Trophoblast cell (in vitro differentiated cells and primary cell): ENCODE measurements around the gene COX8C.

ENCODE experiments used
- DNase-seq, 2 donors: peaks; one replicate each; pipeline ENCODE4 v3.0.0-alpha.2; 2016
- H2AFZ ChIP-seq: 2 replicates; pipeline ENCODE4 v1.6.1; 2013; ENCODE audit warnings: low read length, moderate library complexity, mild to moderate bottlenecking; ENCODE audit not compliant: insufficient read depth, poor library complexity
- H2AK5ac ChIP-seq: 2 replicates; pipeline ENCODE4 v1.6.1; 2013; ENCODE audit warnings: mild to moderate bottlenecking, low read length
- H2BK120ac ChIP-seq: 2 replicates; pipeline ENCODE4 v1.6.1; 2013; ENCODE audit warnings: low read length, mild to moderate bottlenecking, moderate library complexity; ENCODE audit not compliant: insufficient read depth, poor library complexity
- H2BK12ac ChIP-seq: 2 replicates; pipeline ENCODE4 v1.6.1; 2013; ENCODE audit warnings: mild to moderate bottlenecking, low read length, moderate library complexity
- H2BK5ac ChIP-seq: 2 replicates; pipeline ENCODE4 v1.6.1; 2013; ENCODE audit warnings: low read length, low read depth, moderate library complexity, mild to moderate bottlenecking; ENCODE audit not compliant: poor library complexity
- H3K14ac ChIP-seq: 2 replicates; pipeline ENCODE4 v1.6.1; 2013; ENCODE audit warnings: mild to moderate bottlenecking, low read length
- H3K18ac ChIP-seq: 2 replicates; pipeline ENCODE4 v1.6.1; 2013; ENCODE audit warnings: mild to moderate bottlenecking, low read length
- H3K23ac ChIP-seq: 2 replicates; pipeline ENCODE4 v1.6.1; 2013; ENCODE audit warnings: low read length
- H3K27ac ChIP-seq: 2 replicates; pipeline ENCODE4 v1.5.1; 2013; ENCODE audit warnings: low read depth, mild to moderate bottlenecking, inconsistent platforms, low read length, moderate library complexity
- H3K27me3 ChIP-seq: 2 replicates; pipeline ENCODE4 v1.6.1; 2013; ENCODE audit warnings: inconsistent platforms, mild to moderate bottlenecking, low read length, moderate library complexity; ENCODE audit not compliant: insufficient read depth
- H3K36me3 ChIP-seq, 2 experiments: 1 replicate in 1 of 2; 2 replicates in 1 of 2; pipeline ENCODE4 v1.6.1; 2013; ENCODE audit warnings: low read length in 2 of 2, mild to moderate bottlenecking in 2 of 2, moderate library complexity in 1 of 2; ENCODE audit not compliant: insufficient read depth in 2 of 2, control insufficient read depth in 1 of 2
- H3K4ac ChIP-seq: 2 replicates; pipeline ENCODE4 v1.6.1; 2013; ENCODE audit warnings: low read depth, mild to moderate bottlenecking, low read length, moderate library complexity
- H3K4me1 ChIP-seq, 2 experiments: 1 replicate in 1 of 2; 2 replicates in 1 of 2; pipeline ENCODE4 v1.6.1; 2013; ENCODE audit warnings: low read length in 2 of 2, mild to moderate bottlenecking in 2 of 2, moderate library complexity in 1 of 2; ENCODE audit not compliant: insufficient read depth in 2 of 2, control insufficient read depth in 1 of 2
- H3K4me2 ChIP-seq: 2 replicates; pipeline ENCODE4 v1.6.1; 2013; ENCODE audit warnings: inconsistent platforms, mild to moderate bottlenecking, low read length, moderate library complexity
- H3K4me3 ChIP-seq: 2 replicates; pipeline ENCODE4 v1.5.1; 2013; ENCODE audit warnings: mild to moderate bottlenecking, low read depth, low read length, inconsistent platforms
- H3K79me1 ChIP-seq: one replicate; pipeline ENCODE4 v1.6.1; 2013; ENCODE audit warnings: low read length
- H3K79me2 ChIP-seq: 2 replicates; pipeline ENCODE4 v1.6.1; 2013; ENCODE audit warnings: low read length, mild to moderate bottlenecking; ENCODE audit not compliant: control insufficient read depth, insufficient read depth, poor library complexity
- H3K9ac ChIP-seq: 2 replicates; pipeline ENCODE4 v1.6.1; 2013; ENCODE audit warnings: mild to moderate bottlenecking, low read length
- H3K9me3 ChIP-seq: 2 replicates; pipeline ENCODE4 v1.6.1; 2013; ENCODE audit warnings: low read depth, mild to moderate bottlenecking, control low read depth, inconsistent platforms, low read length; ENCODE audit not compliant: insufficient read depth
- H4K12ac ChIP-seq: 2 replicates; pipeline ENCODE4 v1.6.1; 2013; ENCODE audit warnings: low read depth, mild to moderate bottlenecking, low read length, moderate library complexity
- H4K8ac ChIP-seq: 2 replicates; pipeline ENCODE4 v1.6.1; 2013; ENCODE audit warnings: low read depth, mild to moderate bottlenecking, low read length, moderate library complexity
- H4K91ac ChIP-seq: one replicate; pipeline ENCODE4 v1.6.1; 2013; ENCODE audit warnings: low read depth, mild to moderate bottlenecking, low read length, moderate library complexity
- WGBS: extraction: QIAGEN DNeasy Blood & Tissue Kit; methylation state at CpG from one replicate; pipeline ENCODE4 v1.1.7; 2013; ENCODE audit warnings: missing lambda C conversion rate; ENCODE audit not compliant: insufficient read length, insufficient coverage; ENCODE audit errors: extremely low coverage; 5-methylcytosine and 5-hydroxymethylcytosine counted together

Gene COX8C

GRCh38 chr14:93306812-93307211, 40.2 kb upstream of the COX8C start:
- Histone ChIP-seq H3K4ac (no peak overlapping the region), H2BK120ac (no peak overlapping the region), H3K79me1 (peaks cover 18% of the 10 kb centered on the region), H3K4me1 (peaks cover 13 to 28% of the 10 kb centered on the region in 2 experiments), H3K4me3 (no peak overlapping the region), H3K14ac (no peak overlapping the region), H4K8ac (no peak overlapping the region), H4K91ac (no peak overlapping the region), H3K9me3 (no peaks in the 10 kb centered on the region), H2BK5ac (no peak overlapping the region), H3K18ac (no peak overlapping the region), H2AK5ac (no peak overlapping the region), H3K79me2 (peaks cover 5% of the 10 kb centered on the region), H3K36me3 (no peaks in the 10 kb centered on the region), H3K9ac (no peak overlapping the region), H3K23ac (no peak overlapping the region), H3K27me3 (no peaks in the 10 kb centered on the region), H3K4me2 (no peak overlapping the region), H3K27ac (peak overlapping the region; percentile 12), H4K12ac (no peak overlapping the region), H2AFZ (no peak overlapping the region), H2BK12ac (no peak overlapping the region)
- DNase-seq, result no peak

GRCh38 chr14:93308686-93309345, 38.2 kb upstream of the COX8C start:
- Histone ChIP-seq H3K79me2 (peaks cover 6% of the 10 kb centered on the region), H3K23ac (no peak overlapping the region), H3K36me3 (peaks cover 0 to 2% of the 10 kb centered on the region in 2 experiments), H3K9me3 (no peaks in the 10 kb centered on the region), H3K14ac (no peak overlapping the region), H3K4me1 (peaks cover 4 to 15% of the 10 kb centered on the region in 2 experiments), H2BK5ac (no peak overlapping the region), H3K4me2 (no peak overlapping the region), H3K9ac (no peak overlapping the region), H2BK120ac (no peak overlapping the region), H3K4me3 (no peak overlapping the region), H3K79me1 (peaks cover 4% of the 10 kb centered on the region), H3K18ac (no peak overlapping the region), H4K12ac (no peak overlapping the region), H2AK5ac (no peak overlapping the region), H3K27me3 (no peaks in the 10 kb centered on the region), H2BK12ac (no peak overlapping the region), H4K91ac (no peak overlapping the region), H3K4ac (no peak overlapping the region), H3K27ac (no peak overlapping the region), H2AFZ (no peak overlapping the region), H4K8ac (no peak overlapping the region)
- DNase-seq, result no peak
- no CpG with 5 or more reads among the region's 2 CpGs for WGBS

DNA sequence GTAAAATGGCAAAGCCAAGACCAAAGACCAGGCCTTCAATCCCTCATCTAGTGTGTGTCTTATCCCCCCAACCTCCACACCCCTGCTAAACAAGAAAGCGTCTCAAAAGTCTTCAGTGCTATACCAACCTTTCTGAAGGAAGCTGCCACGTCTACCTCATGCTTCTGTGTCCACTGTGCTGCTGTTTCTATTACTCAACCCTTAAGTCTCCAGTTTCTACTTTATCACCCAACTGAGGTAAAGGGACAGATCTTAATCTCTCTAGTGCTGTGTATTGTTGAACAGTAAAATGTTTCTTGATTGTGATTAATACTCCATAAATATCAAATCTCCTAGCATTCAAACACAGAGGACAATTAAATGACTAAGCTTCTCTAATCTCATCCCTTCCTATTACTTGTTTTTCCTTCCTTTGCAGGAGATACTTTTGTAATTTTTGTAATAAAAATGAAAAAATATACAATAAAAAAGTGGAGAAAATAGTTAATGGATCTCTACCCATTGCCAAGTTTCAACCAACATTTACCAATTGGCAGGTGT, 37.5 kb upstream of the COX8C start:
- H2AFZ ChIP-seq, result no peak overlapping the region
- no peak overlapping the region for H4K8ac ChIP-seq
- H3K23ac ChIP-seq, result no peak overlapping the region
- H2BK12ac ChIP-seq, result no peak overlapping the region
- H3K4me1 ChIP-seq, result peaks cover 2 to 10% of the 10 kb centered on the region in 2 experiments
- peaks cover 0 to 2% of the 10 kb centered on the region in 2 experiments for H3K36me3 ChIP-seq
- no peak overlapping the region for H3K18ac ChIP-seq
- peaks cover 5% of the 10 kb centered on the region for H3K79me2 ChIP-seq
- H2BK5ac ChIP-seq, result no peak overlapping the region
- no peak overlapping the region for H2BK120ac ChIP-seq
- no peak overlapping the region for H3K4me3 ChIP-seq
- WGBS, result no CpG with 5 or more reads among the region's 2 CpGs
- H3K9me3 ChIP-seq, result no peaks in the 10 kb centered on the region
- no peak overlapping the region for H2AK5ac ChIP-seq
- no peak overlapping the region for H3K9ac ChIP-seq
- H4K12ac ChIP-seq, result no peak overlapping the region
- H4K91ac ChIP-seq, result no peak overlapping the region
- no peak overlapping the region for H3K4me2 ChIP-seq
- DNase-seq, result peak in 1 of 2 donors; percentile 30
- H3K14ac ChIP-seq, result no peak overlapping the region
- H3K27ac ChIP-seq, result no peak overlapping the region
- H3K4ac ChIP-seq, result no peak overlapping the region
- peaks cover 2% of the 10 kb centered on the region for H3K79me1 ChIP-seq
- H3K27me3 ChIP-seq, result no peaks in the 10 kb centered on the region

GRCh38 chr14:93311082-93311481, 35.9 kb upstream of the COX8C start:
- Histone ChIP-seq H3K9me3 (no peaks in the 10 kb centered on the region), H3K27me3 (no peaks in the 10 kb centered on the region), H3K4me2 (no peak overlapping the region), H3K79me1 (no peaks in the 10 kb centered on the region), H3K79me2 (peaks cover 4% of the 10 kb centered on the region), H4K8ac (no peak overlapping the region), H4K12ac (no peak overlapping the region), H3K23ac (no peak overlapping the region), H2AK5ac (no peak overlapping the region), H3K27ac (no peak overlapping the region), H3K18ac (no peak overlapping the region), H3K4me3 (no peak overlapping the region), H3K9ac (no peak overlapping the region), H2AFZ (no peak overlapping the region), H2BK120ac (no peak overlapping the region), H3K4ac (no peak overlapping the region), H4K91ac (no peak overlapping the region), H3K4me1 (peaks cover 0 to 6% of the 10 kb centered on the region in 2 experiments), H2BK12ac (no peak overlapping the region), H2BK5ac (no peak overlapping the region), H3K14ac (no peak overlapping the region), H3K36me3 (peaks cover 0 to 2% of the 10 kb centered on the region in 2 experiments)
- peak in 1 of 2 donors; percentile 69 for DNase-seq
- no CpG with 5 or more reads among the region's 1 CpG for WGBS
